Endothelial cell of umbilical vein (primary cell): ENCODE data around the gene ATP6V1E1. TPM values are rescaled to one million over a fixed set of nuclear protein-coding genes. Genes with fewer than 3 reads are reported as not detected.

Experiments
- BruUV-seq: library from RNA; stranded (reverse); fragments of 400-500 nt; replicated peaks from 2 replicates; lab custom pipeline; 2021; lab: Mats Ljungman, UMichigan
- CTCF ChIA-PET: fragments of 300-600, 350-600 bp; sonication (Branson Sonifier 250); formaldehyde crosslinking; loops from one replicate; lab custom pipeline; 2021; ENCODE audit warnings: antibody characterized with exemption, inconsistent platforms; lab: Charles Lee
- POLR2A ChIA-PET: fragments of 300-600, 350-600 bp; sonication (Branson Sonifier 250); formaldehyde crosslinking; loops from one replicate; lab custom pipeline; 2021; ENCODE audit warnings: antibody characterized with exemption, inconsistent platforms; lab: Charles Lee
- DNase-seq: peaks from one replicate; pipeline ENCODE4 v3.0.0-alpha.2; 2011; ENCODE audit warnings: low read depth, low spot score
- FAIRE-seq: peaks from 2 replicates; lab custom pipeline; 2011; peaks lifted over from hg19 to GRCh38; lab: Jason Lieb, UNC
- H2AFZ ChIP-seq: 2 replicates; pipeline ENCODE4 v1.6.0; 2012; ENCODE audit warnings: low read depth, low read length, control low read depth, inconsistent platforms
- H3K27ac ChIP-seq: 2 replicates; pipeline ENCODE4 v1.5.1; 2011; ENCODE audit warnings: low read depth, mild to moderate bottlenecking, control low read depth, low read length, moderate library complexity; ENCODE audit not compliant: insufficient read depth
- H3K27me3 ChIP-seq, 2 experiments: 2 replicates each; pipeline versions ENCODE4 v1.6.0 to v1.6.1; 2011; ENCODE audit warnings: low read length in 2 of 2, mixed read lengths in 1 of 2; ENCODE audit not compliant: control insufficient read depth in 2 of 2, insufficient read depth in 2 of 2
- H3K36me3 ChIP-seq, 2 experiments: 2 replicates in 1 of 2; 3 replicates in 1 of 2; pipeline ENCODE4 v1.5.1; 2011; ENCODE audit warnings: low read length in 2 of 2, mild to moderate bottlenecking in 1 of 2, moderate library complexity in 1 of 2; ENCODE audit not compliant: control insufficient read depth in 2 of 2, insufficient read depth in 2 of 2; ENCODE audit errors: extremely low read depth in 1 of 2
- H3K4me1 ChIP-seq: 3 replicates; pipeline ENCODE4 v1.5.1; 2011; ENCODE audit warnings: mild to moderate bottlenecking, low read length; ENCODE audit not compliant: control insufficient read depth, insufficient read depth; ENCODE audit errors: extremely low read depth
- H3K4me2 ChIP-seq: 2 replicates; pipeline ENCODE4 v1.6.1; 2011; ENCODE audit warnings: low read length, control low read depth, mixed read lengths; ENCODE audit not compliant: insufficient read depth
- H3K4me3 ChIP-seq, 3 experiments: fragments of 200-600 bp in 1 of 3; sonication (generic), shearing (Covaris generic) in 1 of 3; replicated peaks in 1 of 3; 2 replicates each; pipeline ENCODE4 v1.5.1; 2011 to 2016; ENCODE audit warnings: control low read depth in 3 of 3, low read length in 3 of 3, mild to moderate bottlenecking in 2 of 3, inconsistent platforms in 1 of 3, low read depth in 1 of 3, moderate library complexity in 1 of 3; ENCODE audit not compliant: insufficient read depth in 1 of 3
- H3K79me2 ChIP-seq: 2 replicates; pipeline ENCODE4 v1.6.0; 2012; ENCODE audit warnings: low read length, inconsistent platforms; ENCODE audit not compliant: control insufficient read depth, insufficient read depth
- H3K9ac ChIP-seq: replicated peaks from 2 replicates; pipeline ENCODE3; 2011; ENCODE audit warnings: low read length, control low read depth; ENCODE audit not compliant: insufficient read depth; ENCODE audit errors: extremely low read depth
- H3K9me1 ChIP-seq: replicated peaks from 3 replicates; pipeline ENCODE4 v1.6.0; 2011; ENCODE audit warnings: mild to moderate bottlenecking, low read length; ENCODE audit not compliant: control insufficient read depth, insufficient read depth; ENCODE audit errors: extremely low read depth
- H3K9me3 ChIP-seq: replicated peaks from 2 replicates; pipeline ENCODE4 v1.5.1; 2012; ENCODE audit warnings: low read length, inconsistent platforms; ENCODE audit not compliant: control insufficient read depth, insufficient read depth
- H4K20me1 ChIP-seq: replicated peaks from 2 replicates; pipeline ENCODE3; 2011; ENCODE audit warnings: mild to moderate bottlenecking, low read length; ENCODE audit not compliant: control insufficient read depth, insufficient read depth; ENCODE audit errors: extremely low read depth
- CTCF ChIP-seq, 2 donors: IDR thresholded peaks; 1 replicate in 1 of 2; 2 replicates in 1 of 2; pipeline ENCODE4 v1.5.1; 2011; ENCODE audit warnings: low read length in 2 of 2, mild to moderate bottlenecking in 2 of 2, moderate library complexity in 2 of 2, control low read depth in 1 of 2, inconsistent platforms in 1 of 2, low read depth in 1 of 2; ENCODE audit not compliant: insufficient read depth in 1 of 2; ENCODE audit errors: extremely low read depth in 1 of 2
- EZH2 ChIP-seq: IDR thresholded peaks from 2 replicates; pipeline ENCODE4 v1.6.1; 2012; ENCODE audit warnings: borderline replicate concordance, low read depth, mild to moderate bottlenecking, moderate library complexity, low read length, inconsistent platforms; ENCODE audit not compliant: severe bottlenecking
- FOS ChIP-seq: IDR thresholded peaks from 2 replicates; pipeline ENCODE4 v1.6.1; 2011; ENCODE audit warnings: mild to moderate bottlenecking, low read length, moderate library complexity, borderline replicate concordance; ENCODE audit not compliant: insufficient read depth
- GATA2 ChIP-seq: IDR thresholded peaks from 2 replicates; pipeline ENCODE4 v1.7.0; 2011; ENCODE audit warnings: low read depth, mild to moderate bottlenecking, moderate library complexity, mixed read lengths, low read length; ENCODE audit not compliant: insufficient read length, insufficient read depth
- JUN ChIP-seq: IDR thresholded peaks from 2 replicates; pipeline ENCODE4 v1.6.1; 2011; ENCODE audit warnings: borderline replicate concordance, low read depth; ENCODE audit not compliant: insufficient read length, insufficient read depth
- MAX ChIP-seq: IDR thresholded peaks from 2 replicates; pipeline ENCODE4 v1.6.1; 2011; ENCODE audit not compliant: insufficient read depth, insufficient read length
- MYC ChIP-seq: IDR thresholded peaks from one replicate; pipeline ENCODE4 v1.6.1; 2011; ENCODE audit warnings: mild to moderate bottlenecking, low read depth, low read length
- POLR2A ChIP-seq: IDR thresholded peaks from 2 replicates; pipeline ENCODE4 v1.6.1; 2012; ENCODE audit warnings: low read depth, mild to moderate bottlenecking, control low read depth, low read length
- POLR2AphosphoS5 ChIP-seq: IDR thresholded peaks from 2 replicates; pipeline ENCODE4 v1.6.1; 2012; ENCODE audit warnings: low read depth, mild to moderate bottlenecking, control low read depth, low read length, moderate library complexity; ENCODE audit not compliant: insufficient read depth
- dilution Hi-C: fragments of 300-500 bp; cut with MboI; formaldehyde crosslinking; loops from one replicate; pipeline ENCODE4 v1.15.0; 2019; ENCODE audit warnings: low sequenced_read_pairs; ENCODE audit not compliant: extremely low pct_ligation_motif_present
- intact Hi-C: fragments of 100-400 bp; cut with micrococcal nuclease; formaldehyde crosslinking; loops from one replicate; pipeline ENCODE4 v1.10.0; 2022
- polyA plus RNA-seq, 4 experiments: library from polyadenylated mRNA; depleted of rRNA in 3 of 4; stranded (reverse) in 3 of 4; unstranded in 1 of 4; fragments of >200 nt; gene quantifications; 2 replicates each; pipeline versions ENCODE4 v1.2.1 to v1.2.3, GENCODE V29; 2011 to 2012; ENCODE audit warnings: missing spikeins in 1 of 4
- total RNA-seq: library from RNA; stranded (reverse); gene quantifications from 2 replicates; pipeline ENCODE4 v1.2.3, GENCODE V29; 2021

Gene ATP6V1E1
- total and polyA plus RNA-seq, 2 donors (not counting 3 experiments of a cell fraction or from before 2014, with no cell fraction given): 95.2 to 113 TPM

GRCh38 chr22:17675584-17675983, 47.0 kb upstream of the ATP6V1E1 start:
- BruUV-seq: no TSS peak
- Histone ChIP-seq H3K79me2 (no peaks in the 10 kb centered on the region), H3K9ac (no peak overlapping the region), H3K4me1 (no peaks in the 10 kb centered on the region), H3K27me3 (no peaks in the 10 kb centered on the region), H3K9me1 (no peaks in the 10 kb centered on the region), H3K4me3 (no peak overlapping the region), H3K36me3 (no peaks in the 10 kb centered on the region), H3K9me3 (no peaks in the 10 kb centered on the region), H2AFZ (no peak overlapping the region), H3K4me2 (no peak overlapping the region), H3K27ac (no peak overlapping the region), H4K20me1 (peaks cover 2% of the 10 kb centered on the region)
- TF ChIP-seq MYC (no peak), POLR2AphosphoS5 (no peak), EZH2 (no peak), FOS (no peak), GATA2 (no peak), POLR2A (no peak), MAX (no peak), CTCF (IDR thresholded peaks at IDR 0.05; ENCODE audit: extremely low read depth in 1 of 2, insufficient read depth in 1 of 2, low read depth in 1 of 2, low read length in 2 of 2) (no peak), JUN (no peak)
- CTCF ChIA-PET: interaction anchor here (1.1 kb wide), 1 partner anchor 13 kb away, joined by 3 read pairs; no protein-coding TSS in a partner anchor
- dilution Hi-C loops (no loop called here), intact Hi-C loops (no loop called here)
- FAIRE-seq: no peak
- no peak for DNase-seq
- POLR2A ChIA-PET: no interaction called here
